ENCODE measurements around the gene SEPTIN1. TPM values are rescaled to one million over a fixed set of nuclear protein-coding genes. Genes with fewer than 3 reads are reported as not detected.

SEPTIN1 gene, protein sequence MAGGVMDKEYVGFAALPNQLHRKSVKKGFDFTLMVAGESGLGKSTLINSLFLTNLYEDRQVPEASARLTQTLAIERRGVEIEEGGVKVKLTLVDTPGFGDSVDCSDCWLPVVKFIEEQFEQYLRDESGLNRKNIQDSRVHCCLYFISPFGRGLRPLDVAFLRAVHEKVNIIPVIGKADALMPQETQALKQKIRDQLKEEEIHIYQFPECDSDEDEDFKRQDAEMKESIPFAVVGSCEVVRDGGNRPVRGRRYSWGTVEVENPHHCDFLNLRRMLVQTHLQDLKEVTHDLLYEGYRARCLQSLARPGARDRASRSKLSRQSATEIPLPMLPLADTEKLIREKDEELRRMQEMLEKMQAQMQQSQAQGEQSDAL
- total RNA-seq: not detected in 2 replicates

DNA sequence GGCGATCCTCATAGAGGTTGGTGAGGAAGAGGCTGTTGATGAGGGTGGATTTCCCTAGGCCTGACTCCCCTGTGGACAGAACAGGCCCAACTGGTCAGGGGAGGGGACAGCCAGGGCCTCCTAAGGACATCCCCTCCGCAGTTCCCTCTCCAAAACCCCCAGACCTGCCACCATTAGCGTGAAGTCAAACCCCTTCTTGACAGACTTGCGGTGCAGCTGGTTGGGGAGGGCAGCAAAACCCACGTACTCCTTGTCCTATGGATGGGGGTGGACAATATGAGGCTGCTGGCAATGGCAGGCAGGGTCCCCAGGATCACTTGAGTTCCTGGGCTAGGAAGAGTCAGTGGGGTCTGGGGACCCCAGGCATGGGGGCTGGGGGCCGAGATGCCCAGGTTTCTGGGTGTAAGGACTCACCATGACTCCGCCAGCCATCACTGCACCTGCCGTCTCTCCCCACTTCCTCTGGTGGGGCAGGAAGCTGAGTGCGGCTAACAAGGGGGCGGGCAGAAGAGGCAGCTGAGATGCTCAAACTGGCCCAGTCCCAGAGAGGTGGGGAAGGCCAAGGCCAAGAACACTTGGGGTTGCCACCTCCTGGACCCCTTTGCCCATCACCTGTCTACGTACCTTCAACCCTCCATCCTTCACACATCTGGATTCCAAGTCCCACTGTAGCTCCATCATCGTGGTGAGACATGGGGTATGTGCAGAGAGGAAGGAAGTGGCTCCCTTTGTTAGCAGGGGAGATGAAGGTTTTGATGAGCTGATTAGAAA, at the start of gene SEPTIN1:
SEPTIN1 (minus strand) TSS at position 451 of the 771 bp plus-strand sequence; CDS start at position 432, 19 bp downstream.

DNA sequence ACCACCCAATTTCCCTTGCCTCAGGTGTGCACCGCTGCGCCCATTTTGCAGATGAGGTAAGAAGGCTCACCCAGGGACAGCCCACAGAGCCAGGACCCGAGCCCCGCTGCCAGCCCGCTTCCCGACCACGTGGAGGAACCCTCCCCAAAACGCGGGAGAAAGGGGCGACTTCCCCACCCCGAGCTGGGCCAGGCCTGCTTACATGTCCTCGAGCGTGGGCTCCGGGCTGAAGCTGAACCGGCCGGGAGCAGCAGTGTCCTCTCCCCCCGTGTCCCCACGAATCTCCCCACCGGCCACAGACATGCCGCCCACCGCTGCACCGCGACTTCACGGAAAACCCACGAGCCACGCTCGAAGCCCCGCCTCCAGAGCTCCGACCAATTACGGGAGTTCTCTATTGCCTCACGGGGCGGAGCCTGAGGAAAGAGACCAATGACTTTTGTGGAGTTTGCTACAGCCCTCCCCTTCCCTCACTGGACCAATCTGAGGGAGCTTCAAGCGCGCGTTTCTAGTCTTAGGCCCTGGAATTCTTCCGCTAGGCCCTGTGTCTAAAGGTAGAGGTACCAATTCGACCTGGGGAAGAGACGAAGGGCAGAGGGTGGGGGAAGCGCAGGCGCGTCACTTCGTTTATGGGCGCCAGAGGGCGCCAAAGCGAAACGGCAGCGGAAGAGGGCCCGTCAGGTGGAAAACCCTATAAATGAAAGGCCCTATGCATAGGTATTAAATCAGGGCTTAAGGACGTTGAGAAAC, 47.5 kb upstream of the SEPTIN1 start, which contains the start of gene DCTPP1:
DCTPP1 (minus strand) TSS at position 353 of the 750 bp plus-strand sequence; CDS start at position 303, 50 bp downstream.

DNA sequence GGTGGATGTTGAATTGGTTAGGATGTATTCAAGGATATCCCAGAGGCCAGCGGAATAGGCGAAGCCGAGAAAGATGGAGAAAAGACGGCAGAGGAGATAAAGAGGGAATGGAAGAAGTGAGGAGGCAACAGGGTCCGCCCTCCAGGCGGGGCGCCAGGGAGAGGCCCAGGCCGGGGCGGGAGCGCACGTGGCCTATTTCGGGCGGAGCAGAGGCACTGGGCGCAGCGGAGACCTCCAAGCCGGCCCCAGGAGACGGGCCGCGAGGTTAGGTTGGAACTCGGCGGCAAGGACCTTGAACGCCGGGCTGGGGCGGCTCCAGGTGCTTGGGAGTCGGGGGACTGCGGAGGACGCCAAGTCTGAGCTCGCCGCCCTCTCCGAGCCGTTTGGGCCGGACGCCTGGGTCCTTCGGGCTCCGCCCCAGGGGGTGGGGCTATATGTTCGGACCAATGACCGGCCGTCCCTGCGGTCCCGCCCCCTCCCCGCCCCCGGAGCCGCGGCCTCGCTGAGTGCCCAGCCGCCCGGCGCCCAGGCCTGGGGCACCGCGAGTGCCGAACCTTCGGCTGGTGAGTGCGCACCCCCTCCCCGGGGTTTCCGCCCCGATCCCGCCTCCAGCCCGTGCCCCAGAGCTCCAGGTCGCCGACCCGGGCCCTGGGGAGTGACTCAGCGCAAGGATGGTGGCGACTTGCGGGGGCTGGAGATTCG, 24.9 kb upstream of the SEPTIN1 start, which contains the start of gene ZNF771:
ZNF771 (plus strand) TSS at position 505 of the 702 bp plus-strand sequence. CDS start 448 bp downstream, outside the sequence.

DNA sequence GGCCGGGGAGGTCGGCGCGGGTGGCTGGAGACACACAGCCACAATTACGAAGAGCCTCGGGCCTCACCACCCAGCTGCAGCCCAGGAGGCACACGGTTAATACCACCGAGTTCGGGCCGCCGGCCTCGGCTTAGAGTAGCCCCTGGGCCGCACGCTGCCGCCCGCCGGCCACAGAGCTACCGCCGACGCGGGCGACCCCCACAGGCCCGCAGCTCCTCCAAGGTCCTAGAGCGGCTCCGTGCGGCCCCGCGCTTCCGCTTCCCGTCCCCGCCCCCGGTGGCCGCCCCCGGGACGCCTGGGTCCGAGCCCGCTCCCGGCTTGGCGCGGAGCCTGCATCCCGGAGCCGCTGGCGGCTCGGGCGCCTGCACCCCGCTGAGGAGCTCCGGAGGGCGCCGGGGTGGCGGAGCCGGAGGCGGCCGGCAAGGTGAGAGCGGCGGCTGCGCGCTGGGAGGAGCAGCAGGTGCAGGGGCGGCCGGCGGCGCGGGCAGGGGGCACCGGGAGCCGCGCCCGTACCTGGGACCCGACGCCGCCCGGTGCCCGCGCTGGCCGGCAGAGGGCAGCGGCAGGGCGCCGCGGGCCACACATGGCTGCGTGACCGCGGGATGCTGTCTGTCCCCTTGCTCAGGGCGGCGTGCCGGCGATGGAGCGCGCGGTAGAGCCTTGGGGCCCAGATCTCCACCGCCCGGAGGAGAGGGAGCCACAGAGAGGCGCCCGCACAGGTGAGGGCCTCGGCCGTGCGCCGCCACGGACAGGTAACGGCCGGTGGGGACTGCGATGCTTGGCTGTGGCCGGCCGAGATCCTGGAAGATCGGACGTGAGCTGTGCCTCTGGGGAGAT, 13.0 kb upstream of the SEPTIN1 start, which contains the start of gene ZNF48:
ZNF48 (plus strand) TSS at position 266 of the 837 bp plus-strand sequence; CDS start at position 641, 375 bp downstream.

DNA sequence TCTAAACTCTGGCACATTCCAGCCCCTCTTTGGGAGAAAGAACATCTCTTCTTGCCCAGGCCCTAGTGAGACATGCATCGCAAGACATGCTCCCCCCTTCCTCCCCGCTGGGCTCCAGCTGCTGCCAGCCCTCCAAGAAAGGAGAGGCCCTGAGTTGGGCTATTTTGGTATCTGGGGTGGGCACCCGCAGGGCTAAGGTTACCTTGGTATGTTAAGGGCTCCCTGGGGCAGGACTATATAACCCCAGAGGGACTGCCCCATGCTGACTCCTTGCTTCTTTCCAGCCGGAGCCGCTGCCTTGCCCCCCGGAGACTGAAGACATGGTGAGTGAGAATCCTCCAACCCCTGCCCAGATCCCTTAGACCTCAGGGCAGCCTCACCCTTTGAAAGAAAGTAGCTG, 7.8 kb downstream of the SEPTIN1 start, which contains the start of gene MYL11:
MYL11 (plus strand) TSS at position 265 of the 400 bp plus-strand sequence; CDS start at position 321, 56 bp downstream.

DNA sequence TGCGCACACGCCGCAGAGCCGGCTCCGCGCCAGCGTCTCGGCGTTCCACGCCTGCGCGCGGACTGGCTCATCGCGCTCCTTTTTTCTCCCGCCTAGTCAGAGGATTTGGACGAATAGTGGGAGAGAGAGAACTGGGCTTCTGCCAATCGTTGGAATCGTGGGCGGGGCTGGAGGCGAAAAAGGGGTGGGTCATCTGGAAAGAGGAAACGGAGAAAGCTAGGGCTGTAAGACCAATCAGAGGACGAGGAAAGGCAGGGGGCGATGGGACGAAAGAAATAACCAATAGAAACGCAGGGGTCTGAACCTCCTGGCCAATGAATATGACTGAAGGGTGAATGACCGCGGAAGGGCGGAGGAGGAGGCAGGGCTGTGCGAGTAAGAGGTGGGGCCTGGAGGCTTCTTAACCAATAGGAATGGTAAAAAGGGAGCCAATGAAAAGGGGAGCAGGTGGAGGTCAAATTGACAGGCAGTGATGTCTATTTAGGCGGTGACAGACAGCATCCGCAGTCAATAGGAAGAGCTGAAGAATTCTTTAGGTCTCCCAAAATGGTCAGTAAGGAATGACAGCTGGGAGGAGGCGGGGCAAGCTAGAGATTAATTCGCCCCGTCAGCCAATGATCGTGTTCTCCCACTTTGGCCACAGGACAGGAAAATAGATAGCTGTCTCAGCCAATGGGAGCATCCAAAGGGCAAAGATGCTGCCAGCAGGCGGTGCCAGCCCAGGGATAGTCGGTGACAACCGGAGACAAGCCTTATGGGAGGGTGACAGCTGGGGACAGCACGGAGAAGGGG, 11.7 kb downstream of the SEPTIN1 start, which contains the start of gene TBC1D10B:
TBC1D10B (minus strand) TSS at position 39 of the 792 bp plus-strand sequence. CDS start 311 bp downstream, outside the sequence.

DNA sequence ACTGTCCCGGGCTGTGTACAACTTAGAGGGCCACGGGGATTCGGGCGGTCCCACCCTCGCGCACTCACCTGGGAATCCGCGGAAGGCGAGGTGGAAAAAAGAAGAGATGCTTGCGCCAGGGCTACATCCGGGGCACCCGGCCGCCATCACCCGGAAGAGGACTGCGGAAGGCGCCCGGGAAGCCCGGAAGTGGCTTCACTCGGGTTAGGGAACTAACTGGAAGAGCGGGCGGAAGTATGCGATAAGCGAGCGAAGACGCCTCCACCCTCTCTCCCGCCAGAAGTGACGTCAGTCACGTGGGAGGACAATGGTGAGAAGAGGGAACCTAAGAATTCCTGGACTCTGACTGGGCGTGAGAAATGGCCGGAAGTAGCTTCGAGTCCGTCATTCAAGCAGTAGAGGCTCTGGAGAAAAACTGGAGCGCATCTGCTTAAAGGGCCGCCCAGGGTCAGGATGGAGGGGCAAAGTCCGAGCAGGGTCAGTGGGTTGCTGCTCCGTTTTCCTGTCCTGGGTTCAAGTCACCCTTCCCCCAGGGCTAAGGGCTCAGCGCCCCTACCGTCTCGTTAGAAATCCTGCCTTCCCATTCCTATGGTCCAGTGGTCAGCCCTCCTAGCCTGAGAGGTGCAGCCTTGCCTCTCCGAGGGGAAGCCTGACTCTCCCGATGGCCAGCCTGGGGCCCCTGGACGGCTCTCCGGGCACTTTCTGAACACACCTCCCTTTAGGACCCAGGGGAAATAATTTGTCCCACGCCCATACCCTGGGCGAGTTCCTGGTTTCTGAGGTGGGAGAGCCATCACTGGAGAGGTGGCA, 27.0 kb downstream of the SEPTIN1 start, which contains the start of gene CD2BP2:
CD2BP2 (minus strand) TSS at position 165 of the 810 bp plus-strand sequence. CDS start 627 bp downstream, outside the sequence.

Other genes starting within 250 kb of the SEPTIN1 start
- 16.2 and 18.6 TPM in 2 replicates for gene CORO1A, start 199.0 kb downstream of the SEPTIN1 start, total RNA-seq
- gene BOLA2B, start 188.9 kb downstream of the SEPTIN1 start, total RNA-seq: 254 and 612 TPM in 2 replicates
- 38.1 and 64.8 TPM in 2 replicates for gene SLX1A, start 188.7 kb downstream of the SEPTIN1 start, total RNA-seq
- gene SULT1A3, start 183.3 kb downstream of the SEPTIN1 start, total RNA-seq: 0.98 and 7.1 TPM in 2 replicates
- gene NPIPB13, start 134.1 kb downstream of the SEPTIN1 start, total RNA-seq: 0.21 TPM in 1 of 2 replicates, not detected in the other
- 38.1 and 39.5 TPM in 2 replicates for gene CD2BP2, start 27.3 kb downstream of the SEPTIN1 start, total RNA-seq
- 35.3 and 37.5 TPM in 2 replicates for gene TBC1D10B, start 12.1 kb downstream of the SEPTIN1 start, total RNA-seq
- gene MYL11, start 7.8 kb downstream of the SEPTIN1 start, total RNA-seq: not detected in 2 replicates
- 8.3 and 9.5 TPM in 2 replicates for gene ZNF48, start 12.9 kb upstream of the SEPTIN1 start, total RNA-seq
- gene ZNF771, start 25.0 kb upstream of the SEPTIN1 start, total RNA-seq: 7.9 and 19.4 TPM in 2 replicates
- gene DCTPP1, start 47.5 kb upstream of the SEPTIN1 start, total RNA-seq: 48.1 and 55.7 TPM in 2 replicates
- gene SEPHS2, start 63.3 kb upstream of the SEPTIN1 start, total RNA-seq: 18.9 and 19.5 TPM in 2 replicates
- gene ITGAL, start 90.2 kb upstream of the SEPTIN1 start, total RNA-seq: not detected in 2 replicates
- 27.6 and 31.6 TPM in 2 replicates for gene ZNF768, start 144.0 kb upstream of the SEPTIN1 start, total RNA-seq
- gene ZNF747, start 152.3 kb upstream of the SEPTIN1 start, total RNA-seq: 5.5 and 7.0 TPM in 2 replicates
- gene ZNF764, start 175.8 kb upstream of the SEPTIN1 start, total RNA-seq: 6.3 and 8.2 TPM in 2 replicates
- gene ZNF688, start 189.2 kb upstream of the SEPTIN1 start, total RNA-seq: 8.7 and 11.8 TPM in 2 replicates
- 3.2 and 4.3 TPM in 2 replicates for gene ZNF785, start 203.1 kb upstream of the SEPTIN1 start, total RNA-seq
- 3.4 and 5.5 TPM in 2 replicates for gene ZNF689, start 227.8 kb upstream of the SEPTIN1 start, total RNA-seq

All from airway epithelial cell (primary cell).